Superior temporal gyrus (tissue), 1 donor: ENCODE measurements around the gene ERO1A.

ENCODE experiments used
- DNase-seq: peaks from one replicate; pipeline ENCODE4 v3.0.0-alpha.2; 2016; ENCODE audit errors: extremely low spot score

Gene ERO1A

DNA sequence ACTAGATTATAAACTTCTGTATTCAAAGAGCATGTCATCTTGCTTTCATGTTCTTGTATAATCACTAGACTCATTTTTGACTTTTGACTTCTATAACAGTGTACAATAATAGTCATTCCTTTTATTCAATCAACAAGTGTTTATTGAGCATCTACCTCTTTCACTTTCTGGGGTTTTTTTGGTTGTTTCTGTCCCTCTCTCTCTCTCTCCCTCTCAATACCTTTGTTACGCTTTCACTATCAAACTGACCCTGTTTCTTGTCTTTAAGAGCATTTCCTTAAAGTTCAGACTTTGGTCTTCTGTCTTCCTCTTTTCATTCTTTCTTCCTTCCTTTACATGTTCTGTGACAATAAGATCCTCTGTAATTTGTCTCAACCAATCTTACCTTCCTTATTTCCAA is 93.2 kb downstream of the ERO1A start:
- no peak for DNase-seq

DNA sequence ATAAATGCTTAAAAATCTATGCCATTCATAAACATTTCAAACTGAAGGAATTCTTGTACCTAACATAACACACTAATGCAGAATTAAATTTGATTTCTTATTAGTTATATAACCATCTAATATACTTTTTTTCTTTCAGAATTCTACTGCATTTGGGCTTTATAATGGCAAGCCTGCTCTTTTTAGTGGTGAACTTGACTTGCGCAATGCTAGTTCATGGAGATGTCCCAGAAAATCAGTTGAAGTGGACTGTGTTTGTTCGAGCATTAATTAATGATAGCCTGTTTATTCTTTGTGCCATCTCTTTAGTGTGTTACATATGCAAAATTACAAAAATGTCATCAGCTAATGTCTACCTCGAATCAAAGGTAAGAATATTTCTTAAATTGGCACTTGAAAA is 95.4 kb downstream of the ERO1A start:
- no peak for DNase-seq

DNA sequence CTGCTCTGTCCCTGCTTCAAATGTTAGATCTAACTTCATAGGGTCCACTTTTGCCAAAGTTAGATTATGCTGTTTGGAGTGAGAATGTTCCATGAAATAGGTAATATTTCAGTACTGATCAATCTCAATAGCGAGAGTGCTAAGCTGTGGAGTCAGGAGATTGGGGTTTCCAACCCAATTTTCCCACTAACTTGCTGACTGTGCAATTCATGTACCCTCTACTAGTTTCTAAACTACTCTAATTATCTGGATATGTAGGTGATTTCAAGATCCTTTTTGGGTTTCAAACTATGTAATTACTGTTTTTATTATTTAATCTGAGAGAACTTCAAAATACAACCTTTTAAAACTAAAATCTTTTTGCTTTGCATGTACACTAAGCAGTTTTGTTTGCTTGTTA is 96.8 kb downstream of the ERO1A start:
- DNase-seq = no peak

DNA sequence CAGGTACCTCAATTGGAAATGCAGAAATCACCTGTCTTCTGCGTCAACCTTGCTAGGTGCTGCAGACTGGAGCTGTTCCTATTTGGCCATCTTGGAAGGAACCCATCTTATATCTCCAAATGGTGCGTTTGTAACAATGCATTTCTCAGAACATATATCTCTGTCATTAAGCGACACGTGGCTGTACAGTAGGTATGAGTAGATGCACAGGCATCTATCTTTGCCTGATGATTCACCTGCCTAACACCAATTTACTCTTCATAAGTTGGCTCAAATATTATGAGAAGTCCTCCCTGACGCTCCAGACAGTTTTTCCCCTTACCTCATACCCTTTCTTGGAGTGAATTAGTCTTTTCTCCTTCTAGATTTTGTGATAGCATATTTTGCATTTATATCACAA is 98.5 kb downstream of the ERO1A start:
- DNase-seq = no peak

DNA sequence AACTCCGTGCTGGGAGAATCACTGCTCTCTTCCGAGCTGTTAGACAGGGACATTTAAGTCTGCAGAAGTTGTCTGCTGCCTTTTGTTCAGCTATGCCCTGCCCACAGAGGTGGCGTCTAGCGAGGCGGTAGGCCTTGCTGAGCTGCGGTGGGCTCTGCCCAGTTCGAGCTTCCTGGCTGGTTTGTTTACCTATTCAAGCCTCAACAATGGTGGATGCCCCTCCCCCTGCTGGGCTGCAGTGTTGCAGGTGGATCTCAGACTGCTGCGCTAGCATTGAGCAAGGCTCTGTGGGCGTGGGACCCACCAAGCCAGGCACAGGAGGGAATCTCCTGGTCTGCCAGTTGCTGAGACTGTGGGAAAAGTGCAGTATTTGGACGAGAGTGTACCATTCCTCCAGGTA is 99.0 kb downstream of the ERO1A start:
- DNase-seq = no peak

DNA sequence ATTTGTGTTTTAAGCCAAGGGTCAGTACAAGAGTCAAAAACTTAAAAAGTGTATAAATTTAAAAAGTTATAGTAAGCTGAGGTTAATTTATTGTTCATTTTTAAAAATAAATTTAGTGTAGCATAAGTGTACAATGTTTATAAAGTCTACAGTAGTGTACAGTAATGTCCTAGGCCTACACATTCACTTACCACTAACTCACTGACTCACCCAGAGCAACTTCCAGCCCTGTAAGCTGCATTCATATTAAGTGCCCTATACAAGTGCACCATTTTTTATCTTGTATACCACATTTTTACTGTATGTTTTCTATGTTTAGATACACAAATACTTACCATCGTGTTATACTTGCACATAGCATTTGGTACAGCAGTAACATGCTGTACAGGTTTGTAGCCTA is 105.0 kb downstream of the ERO1A start:
- DNase-seq = no peak
